Chondrocyte (in vitro differentiated cells): ENCODE data around the gene HOXC5. TPM values are rescaled to one million over a fixed set of nuclear protein-coding genes. Genes with fewer than 3 reads are reported as not detected.
A peak's percentile ranks its signal among the peaks of the same experiment; 100 is the strongest.

Experiments
- DNase-seq: peaks from one replicate; pipeline ENCODE4 v3.0.0; 2021; ENCODE audit warnings: mixed read lengths, low spot score
- H3K27ac Mint-ChIP-seq: one replicate; pipeline ENCODE4 v1.8.0; 2021; ENCODE audit warnings: mild to moderate bottlenecking, moderate library complexity, mixed read lengths; ENCODE audit not compliant: unreplicated experiment
- H3K27me3 Mint-ChIP-seq: 2 replicates; pipeline ENCODE4 v1.8.0; 2021; ENCODE audit warnings: low read depth, mixed read lengths
- H3K36me3 Mint-ChIP-seq: 2 replicates; pipeline ENCODE4 v1.8.0; 2021; ENCODE audit warnings: low read depth, mixed read lengths
- H3K4me1 Mint-ChIP-seq: 2 replicates; pipeline ENCODE4 v1.8.0; 2021; ENCODE audit warnings: low read depth, mild to moderate bottlenecking, mixed read lengths
- H3K4me3 Mint-ChIP-seq: one replicate; pipeline ENCODE4 v1.8.0; 2021; ENCODE audit warnings: mild to moderate bottlenecking, moderate library complexity, mixed read lengths; ENCODE audit not compliant: unreplicated experiment
- H3K9me3 Mint-ChIP-seq: 2 replicates; pipeline ENCODE4 v1.8.0; 2021; ENCODE audit warnings: low read depth, mixed read lengths
- total RNA-seq: library from RNA; stranded (reverse); gene quantifications from 3 replicates; pipeline ENCODE4 v1.2.1, GENCODE V29; 2021
- TF ChIP-seq, protein P1 (sequence below): fragments of 200-600 bp; sonication (generic); IDR thresholded peaks from 2 replicates; pipeline ENCODE4 v1.5.0; 2021; ENCODE audit warnings: antibody characterized with exemption, mild to moderate bottlenecking, moderate library complexity

The HOXC5 gene
- total RNA-seq, 1 donor from 2014 or later, result not detected

DNA sequence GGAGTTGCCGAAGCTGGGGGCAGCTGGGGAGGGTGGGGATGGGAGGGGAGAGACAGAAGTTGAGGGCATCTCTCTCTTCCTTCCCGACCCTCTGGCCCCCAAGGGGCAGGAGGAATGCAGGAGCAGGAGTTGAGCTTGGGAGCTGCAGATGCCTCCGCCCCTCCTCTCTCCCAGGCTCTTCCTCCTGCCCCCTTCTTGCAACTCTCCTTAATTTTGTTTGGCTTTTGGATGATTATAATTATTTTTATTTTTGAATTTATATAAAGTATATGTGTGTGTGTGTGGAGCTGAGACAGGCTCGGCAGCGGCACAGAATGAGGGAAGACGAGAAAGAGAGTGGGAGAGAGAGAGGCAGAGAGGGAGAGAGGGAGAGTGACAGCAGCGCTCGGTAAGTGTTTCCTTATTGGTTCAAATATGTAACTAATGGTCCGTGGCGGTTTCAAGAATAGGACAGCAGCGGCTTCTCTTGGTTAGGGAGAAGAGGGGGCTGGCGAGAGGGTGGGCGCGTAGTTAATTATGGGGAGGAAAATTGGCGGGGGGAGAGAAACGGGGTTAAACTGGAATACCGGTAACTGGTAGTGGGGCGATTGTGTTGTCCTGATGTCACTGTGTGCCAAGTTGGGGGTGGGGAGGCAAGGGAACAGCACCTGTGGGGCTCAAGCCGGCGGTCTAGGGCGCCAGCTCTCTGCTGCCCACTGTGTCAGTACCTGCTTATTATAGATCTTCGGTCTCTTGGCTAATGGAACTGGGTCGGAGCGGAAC lies 15.6 kb upstream of the HOXC5 start:
- Mint-ChIP-seq H3K27ac (no peak overlapping the region), H3K4me3 (peak overlapping the region; percentile 74), H3K27me3 (peaks cover 79% of the 10 kb centered on the region), H3K9me3 (no peaks in the 10 kb centered on the region), H3K36me3 (no peaks in the 10 kb centered on the region), H3K4me1 (peaks cover 17% of the 10 kb centered on the region)
- TF ChIP-seq, protein P1, sequence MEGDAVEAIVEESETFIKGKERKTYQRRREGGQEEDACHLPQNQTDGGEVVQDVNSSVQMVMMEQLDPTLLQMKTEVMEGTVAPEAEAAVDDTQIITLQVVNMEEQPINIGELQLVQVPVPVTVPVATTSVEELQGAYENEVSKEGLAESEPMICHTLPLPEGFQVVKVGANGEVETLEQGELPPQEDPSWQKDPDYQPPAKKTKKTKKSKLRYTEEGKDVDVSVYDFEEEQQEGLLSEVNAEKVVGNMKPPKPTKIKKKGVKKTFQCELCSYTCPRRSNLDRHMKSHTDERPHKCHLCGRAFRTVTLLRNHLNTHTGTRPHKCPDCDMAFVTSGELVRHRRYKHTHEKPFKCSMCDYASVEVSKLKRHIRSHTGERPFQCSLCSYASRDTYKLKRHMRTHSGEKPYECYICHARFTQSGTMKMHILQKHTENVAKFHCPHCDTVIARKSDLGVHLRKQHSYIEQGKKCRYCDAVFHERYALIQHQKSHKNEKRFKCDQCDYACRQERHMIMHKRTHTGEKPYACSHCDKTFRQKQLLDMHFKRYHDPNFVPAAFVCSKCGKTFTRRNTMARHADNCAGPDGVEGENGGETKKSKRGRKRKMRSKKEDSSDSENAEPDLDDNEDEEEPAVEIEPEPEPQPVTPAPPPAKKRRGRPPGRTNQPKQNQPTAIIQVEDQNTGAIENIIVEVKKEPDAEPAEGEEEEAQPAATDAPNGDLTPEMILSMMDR, result peak; percentile 22
- DNase-seq, result no peak

DNA sequence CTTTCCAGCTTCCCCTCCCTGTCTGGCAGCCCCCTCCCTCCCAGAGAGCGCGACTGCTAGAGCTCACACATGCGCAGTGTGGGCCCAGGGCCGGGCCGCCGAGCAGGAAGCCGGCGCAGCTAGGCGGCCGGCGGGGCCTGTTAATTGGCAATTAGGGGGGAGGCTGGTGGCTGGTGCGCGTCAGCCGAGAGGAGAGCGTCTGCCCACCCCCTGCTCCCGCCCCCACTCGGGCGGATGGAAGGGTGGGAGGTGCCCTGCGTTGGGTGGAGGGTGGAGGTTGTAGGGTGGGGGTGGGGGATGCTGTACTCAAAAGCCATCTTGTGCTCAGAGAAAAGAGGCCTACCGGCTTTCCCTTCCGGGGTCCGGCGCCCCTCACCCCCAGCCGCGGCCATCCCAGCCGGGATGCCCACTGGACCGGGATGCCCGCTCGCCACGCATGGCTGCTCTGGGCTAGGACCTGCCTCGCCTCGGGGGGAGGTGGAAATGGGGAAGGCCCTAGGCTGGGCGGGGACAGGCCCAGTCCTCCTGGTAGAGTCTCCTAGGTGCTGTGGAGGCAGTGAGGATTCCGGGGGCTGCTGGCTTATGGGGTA lies 14.9 kb upstream of the HOXC5 start:
- Mint-ChIP-seq H3K4me3 (peak overlapping the region; percentile 74), H3K36me3 (no peaks in the 10 kb centered on the region), H3K4me1 (peaks cover 17% of the 10 kb centered on the region), H3K27me3 (peaks cover 79% of the 10 kb centered on the region), H3K27ac (no peak overlapping the region), H3K9me3 (no peaks in the 10 kb centered on the region)
- TF ChIP-seq, protein P1, result no peak
- DNase-seq, result no peak

DNA sequence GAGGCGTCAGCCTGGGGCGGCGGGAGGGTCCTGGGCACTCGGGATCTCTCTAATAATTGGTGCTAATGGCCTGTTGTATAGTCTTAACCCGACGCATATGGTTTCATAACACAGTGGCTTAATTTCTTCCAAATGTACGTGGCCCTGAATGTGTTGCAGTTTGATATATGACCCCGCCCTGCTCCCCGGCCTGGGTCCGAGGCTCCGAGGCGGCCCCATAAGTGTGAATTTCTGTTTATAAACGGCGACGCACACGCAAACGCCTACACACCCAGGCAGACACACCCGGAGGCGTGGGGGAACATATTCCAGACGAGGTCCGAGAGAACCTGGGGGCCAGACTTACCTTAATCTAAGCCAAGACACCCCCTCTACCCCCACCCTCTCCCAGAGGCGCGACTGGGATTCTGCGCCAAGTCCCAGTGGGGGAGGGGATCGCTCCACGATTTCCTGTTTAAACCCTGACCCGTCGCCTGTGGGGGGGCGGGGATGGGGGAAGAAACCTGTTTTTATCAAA lies 14.3 kb upstream of the HOXC5 start:
- H3K36me3 Mint-ChIP-seq, result no peaks in the 10 kb centered on the region
- TF ChIP-seq, protein P1, result no peak
- peak overlapping the region; percentile 74 for H3K4me3 Mint-ChIP-seq
- no peaks in the 10 kb centered on the region for H3K9me3 Mint-ChIP-seq
- peaks cover 79% of the 10 kb centered on the region for H3K27me3 Mint-ChIP-seq
- DNase-seq, result no peak
- peaks cover 17% of the 10 kb centered on the region for H3K4me1 Mint-ChIP-seq
- no peak overlapping the region for H3K27ac Mint-ChIP-seq

DNA sequence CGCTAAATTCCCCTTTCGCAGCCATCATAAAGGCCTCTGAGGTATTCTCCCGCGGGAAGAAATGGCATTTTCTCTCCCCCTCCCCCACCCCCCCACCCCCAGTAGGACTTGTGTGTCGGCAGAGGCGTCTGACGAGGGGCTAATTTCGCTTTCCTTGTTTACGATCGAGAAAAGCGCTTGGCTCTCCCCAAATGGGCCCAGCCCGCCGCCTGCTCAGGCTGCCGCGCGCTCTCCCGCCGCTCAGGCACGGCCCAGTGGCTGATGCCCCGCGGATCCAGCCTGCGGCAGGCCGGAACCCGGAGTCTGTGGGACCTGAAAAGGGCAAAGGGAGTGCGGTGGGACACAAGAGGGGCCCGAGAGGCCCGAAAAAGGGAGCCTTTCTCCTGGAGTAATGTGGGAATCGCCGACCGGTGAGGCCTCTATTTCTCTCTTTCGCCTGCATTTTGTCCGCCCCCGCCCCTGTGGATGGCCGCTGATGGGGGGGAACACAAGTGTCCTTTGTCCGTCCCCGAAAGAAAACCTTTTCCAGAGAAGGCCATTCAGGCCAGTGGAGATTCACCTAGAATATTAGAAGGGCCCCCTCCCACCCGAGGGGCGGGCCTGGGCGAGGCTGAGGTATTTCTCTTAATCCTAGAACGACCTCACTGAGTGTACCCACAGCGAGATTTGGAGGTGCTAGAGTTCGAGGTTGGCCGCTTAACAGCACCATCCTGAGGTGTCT lies 13.6 kb upstream of the HOXC5 start:
- H3K9me3 Mint-ChIP-seq, result no peaks in the 10 kb centered on the region
- TF ChIP-seq, protein P1, result no peak
- H3K36me3 Mint-ChIP-seq, result no peaks in the 10 kb centered on the region
- H3K4me1 Mint-ChIP-seq, result peaks cover 17% of the 10 kb centered on the region
- H3K4me3 Mint-ChIP-seq, result no peak overlapping the region
- DNase-seq, result no peak
- no peak overlapping the region for H3K27ac Mint-ChIP-seq
- H3K27me3 Mint-ChIP-seq, result peaks cover 81% of the 10 kb centered on the region

DNA sequence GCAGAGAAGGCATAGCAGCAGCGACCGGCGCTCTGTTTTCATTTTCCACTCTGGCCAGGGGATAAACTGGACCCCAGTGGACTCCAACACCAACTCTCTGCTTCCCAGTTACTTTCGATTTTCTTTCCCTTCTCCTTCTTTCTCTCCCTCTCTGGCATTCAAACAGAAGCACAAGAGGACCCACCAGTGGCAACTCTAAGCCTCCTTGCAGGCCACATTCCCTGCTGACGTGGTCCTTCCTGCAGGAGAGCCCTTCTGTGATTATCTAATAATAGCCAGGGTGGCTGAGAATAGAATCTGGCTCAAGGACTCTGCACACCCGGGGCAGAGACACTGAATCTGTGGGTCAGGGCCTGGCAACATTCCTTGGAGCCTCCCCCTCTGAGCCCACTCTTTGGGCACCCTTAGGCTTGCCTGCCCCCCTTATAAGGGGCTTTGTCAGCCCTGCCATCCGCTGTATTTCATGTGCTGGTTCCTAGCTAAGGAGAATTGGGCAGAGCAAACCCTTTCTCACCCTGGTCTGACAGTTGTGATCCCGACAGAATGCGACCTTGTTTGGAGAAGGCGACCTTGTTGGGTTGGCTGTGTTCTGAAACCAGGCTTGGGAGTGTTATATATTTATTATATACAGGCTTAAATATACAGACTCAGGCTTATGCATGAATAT lies 12.8 kb upstream of the HOXC5 start:
- Mint-ChIP-seq H3K4me3 (peak overlapping the region; percentile 34), H3K9me3 (no peaks in the 10 kb centered on the region), H3K36me3 (no peaks in the 10 kb centered on the region), H3K27me3 (peaks cover 79% of the 10 kb centered on the region), H3K27ac (no peak overlapping the region), H3K4me1 (peaks cover 17% of the 10 kb centered on the region)
- DNase-seq, result no peak
- TF ChIP-seq, protein P1, result no peak
